Psoas muscle (tissue), 8 donors: ENCODE measurements around the gene RASSF8. TPM values are rescaled to one million over a fixed set of nuclear protein-coding genes. Genes with fewer than 3 reads are reported as not detected.

Experiments
- ATAC-seq, 4 donors: fragments of 200-7000 bp; cut with Tn5 transposase; one replicate each; pipeline ENCODE4 v1.9.1; 2020; ENCODE audit warnings: moderate library complexity in 3 of 4, mild to moderate bottlenecking in 2 of 4
- DNase-seq, 2 donors: peaks; one replicate each; pipeline ENCODE4 v3.0.0-alpha.2; 2020
- H3K27ac ChIP-seq: fragments of 200-600 bp; one replicate; pipeline ENCODE4 v1.8.0; 2022
- H3K27me3 ChIP-seq, 3 donors: fragments of 200-600 bp in 1 of 3; one replicate each; pipeline versions ENCODE4 v1.6.1 to v1.8.0; 2013 to 2022; ENCODE audit warnings: low read length in 2 of 3, mild to moderate bottlenecking in 2 of 3, moderate library complexity in 1 of 3; ENCODE audit not compliant: insufficient read depth in 3 of 3
- H3K36me3 ChIP-seq, 2 donors: fragments of 200-600 bp in 1 of 2; one replicate each; pipeline versions ENCODE4 v1.6.1 to v1.8.0; 2013 to 2022; ENCODE audit warnings: low read depth in 1 of 2, mild to moderate bottlenecking in 1 of 2, moderate library complexity in 1 of 2; ENCODE audit not compliant: insufficient read depth in 1 of 2
- H3K4me1 ChIP-seq: fragments of 200-600 bp; one replicate; pipeline ENCODE4 v1.8.0; 2022
- H3K4me3 ChIP-seq: fragments of 200-600 bp; one replicate; pipeline ENCODE4 v1.8.0; 2022; ENCODE audit warnings: mild to moderate bottlenecking
- H3K9me3 ChIP-seq: fragments of 200-600 bp; one replicate; pipeline ENCODE4 v1.8.0; 2022
- CTCF ChIP-seq: fragments of 200-600 bp; IDR thresholded peaks from one replicate; pipeline ENCODE4 v1.8.0; 2022; ENCODE audit warnings: antibody characterized with exemption
- WGBS, 3 donors: extraction: QIAGEN DNeasy Blood & Tissue Kit; methylation state at CpG; one replicate each; pipeline versions ENCODE4 v1.1.6 to v1.1.7; 2013; 5-methylcytosine and 5-hydroxymethylcytosine counted together
- intact Hi-C, 2 donors: fragments of 100-400 bp; cut with DNase I; formaldehyde crosslinking; loops; one replicate each; pipeline versions ENCODE4 v1.11.0 to v1.14.2; 2022
- polyA plus RNA-seq, 3 donors: library from polyadenylated mRNA; stranded (reverse); fragments of 200-250 nt; gene quantifications; one replicate each; pipeline ENCODE4 v1.2.3, GENCODE V29; 2013
- total RNA-seq, 4 donors: library from RNA; stranded (reverse); fragmentation: NEBNext Ultra II Directional in 2 of 4; extraction: Animal tissue kit (Norgen Biotek cat#: 25700) in 2 of 4; gene quantifications; one replicate each; pipeline versions ENCODE4 v1.2.1 to v1.2.4, GENCODE V29; 2021 to 2023
- donor health status: healthy with polysubstance abuse.
- donor health status: DM: no; HTN: no; CAD: no; lungs with moderate emphysema.
- donor health status: Bipolar disorder and iron deficiency.
- donor health status: healthy.
- donor health status: DM: yes; HTN: yes; CAD: no.
- donor health status: DM: no; HTN: no; CAD: no.
- donor health status: DM: no; HTN: no; CAD: no.
- donor health status: DM: yes; HTN: yes; CAD: no.

RASSF8 gene
- total and polyA plus RNA-seq, 7 donors = 7.7 to 80.3 (median 41.9) TPM

- peaks cover 37% of the 10 kb centered on the region for H3K4me1 ChIP-seq
- intact Hi-C loops = loop anchor here in 1 of 2 donors (5.0 kb wide), 1 partner anchor 405 kb away; no protein-coding TSS in a partner anchor
Measured at GRCh38 chr12:26122061-26122680, 163.7 kb downstream of the RASSF8 start.

GRCh38 chr12:26122681-26123481, 164.4 kb downstream of the RASSF8 start:
- intact Hi-C loops = loop anchor here in 1 of 2 donors (5.0 kb wide), 1 partner anchor 404 kb away; no protein-coding TSS in a partner anchor
- DNase-seq = peak; percentile 75 to 86
- H3K4me1 ChIP-seq = peaks cover 32% of the 10 kb centered on the region
- peak overlapping the region; percentile 77 for H3K4me3 ChIP-seq
- peak overlapping the region; percentile 90 for H3K27ac ChIP-seq
- peak in 3 of 4 donors; percentile 3 to 15 (median 8) for ATAC-seq
- H3K9me3 ChIP-seq = no peaks in the 10 kb centered on the region
- H3K36me3 ChIP-seq = no peaks in the 10 kb centered on the region
- no peak for TF ChIP-seq CTCF
- H3K27me3 ChIP-seq = peaks cover 0 to 4% (median 0%) of the 10 kb centered on the region in 3 donors
- WGBS, 3 donors = 0 to 1% (median 0%) methylated on average over 49 to 69 of the region's 69 CpGs

More at GRCh38 chr12:26122061-26122680, 163.7 kb downstream of the RASSF8 start:
- Histone ChIP-seq H3K9me3 (no peaks in the 10 kb centered on the region), H3K27me3 (no peaks in the 10 kb centered on the region), H3K36me3 (no peaks in the 10 kb centered on the region), H3K27ac (peak overlapping the region; percentile 90), H3K4me3 (peak overlapping the region; percentile 77)
- DNase-seq (peak; percentile 48 to 66), ATAC-seq (no peak)
- no peak for TF ChIP-seq CTCF
- WGBS, 3 donors = 1% methylated on average over 25 to 88 of the region's 88 CpGs

- Histone ChIP-seq H3K9me3 (no peaks in the 10 kb centered on the region), H3K4me3 (peak overlapping the region; percentile 77), H3K27me3 (peaks cover 0 to 4% (median 0%) of the 10 kb centered on the region in 3 donors), H3K36me3 (no peaks in the 10 kb centered on the region), H3K27ac (peak overlapping the region; percentile 90), H3K4me1 (peaks cover 27% of the 10 kb centered on the region)
- TF ChIP-seq CTCF = no peak
- DNase-seq (no peak), ATAC-seq (no peak)
- intact Hi-C loops = loop anchor here in 1 of 2 donors (5.0 kb wide), 1 partner anchor 404 kb away; no protein-coding TSS in a partner anchor
- WGBS, 3 donors = 8 to 14% (median 11%) methylated on average over 8 of the region's 8 CpGs
Measured at GRCh38 chr12:26123482-26123980, 165.0 kb downstream of the RASSF8 start.

- Histone ChIP-seq H3K27ac (peak within 1 kb of the TSS; percentile 90), H3K36me3 (no peaks in the 10 kb centered on the region), H3K9me3 (no peaks in the 10 kb centered on the region), H3K4me3 (peak within 1 kb of the TSS; percentile 77), H3K27me3 (peaks cover 0 to 4% (median 0%) of the 10 kb centered on the region in 3 donors), H3K4me1 (peaks cover 15% of the 10 kb centered on the region)
- no peak for TF ChIP-seq CTCF
- peak; percentile 86 to 93 for DNase-seq
- intact Hi-C loops = loop anchor here (5.0 kb wide), 3 partner anchors 73 to 403 kb away; partner anchors contain the start of gene SSPN (in 1 of the 2)
- peak; percentile 54 to 73 (median 68) for ATAC-seq
- WGBS, 3 donors = 1 to 3% (median 1%) methylated on average over 42 to 53 of the region's 54 CpGs
Measured at GRCh38 chr12:26124446-26125399, 166.2 kb downstream of the RASSF8 start, which contains the start of gene BHLHE41. TSS of gene BHLHE41 (minus strand) at chr12:26125037. CDS start at chr12:26124779, 258 bp downstream.
